Mammary epithelial cell (primary cell): Measurements from ENCODE around the gene SEC14L2.

Experiments used
- EZH2 ChIP-seq: IDR thresholded peaks from 2 replicates; pipeline ENCODE4 v1.6.1; 2012; ENCODE audit warnings: low read length, inconsistent platforms, borderline replicate concordance
- TF ChIP-seq, protein P1 (sequence below), 2 donors: IDR thresholded peaks in 1 of 2; conservative IDR thresholded peaks in 1 of 2; 2 replicates each; pipeline ENCODE4 v1.5.1; 2011 to 2012; ENCODE audit warnings: inconsistent platforms in 2 of 2, low read length in 2 of 2, mild to moderate bottlenecking in 2 of 2, control low read depth in 1 of 2, low read depth in 1 of 2; ENCODE audit not compliant: insufficient read depth in 1 of 2; ENCODE audit errors: extremely low read depth in 1 of 2

- TF ChIP-seq, protein P1, sequence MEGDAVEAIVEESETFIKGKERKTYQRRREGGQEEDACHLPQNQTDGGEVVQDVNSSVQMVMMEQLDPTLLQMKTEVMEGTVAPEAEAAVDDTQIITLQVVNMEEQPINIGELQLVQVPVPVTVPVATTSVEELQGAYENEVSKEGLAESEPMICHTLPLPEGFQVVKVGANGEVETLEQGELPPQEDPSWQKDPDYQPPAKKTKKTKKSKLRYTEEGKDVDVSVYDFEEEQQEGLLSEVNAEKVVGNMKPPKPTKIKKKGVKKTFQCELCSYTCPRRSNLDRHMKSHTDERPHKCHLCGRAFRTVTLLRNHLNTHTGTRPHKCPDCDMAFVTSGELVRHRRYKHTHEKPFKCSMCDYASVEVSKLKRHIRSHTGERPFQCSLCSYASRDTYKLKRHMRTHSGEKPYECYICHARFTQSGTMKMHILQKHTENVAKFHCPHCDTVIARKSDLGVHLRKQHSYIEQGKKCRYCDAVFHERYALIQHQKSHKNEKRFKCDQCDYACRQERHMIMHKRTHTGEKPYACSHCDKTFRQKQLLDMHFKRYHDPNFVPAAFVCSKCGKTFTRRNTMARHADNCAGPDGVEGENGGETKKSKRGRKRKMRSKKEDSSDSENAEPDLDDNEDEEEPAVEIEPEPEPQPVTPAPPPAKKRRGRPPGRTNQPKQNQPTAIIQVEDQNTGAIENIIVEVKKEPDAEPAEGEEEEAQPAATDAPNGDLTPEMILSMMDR (conservative IDR thresholded peaks at IDR 0.05 in 1 of 2, IDR thresholded peaks at IDR 0.05 in 1 of 2; ENCODE audit: extremely low read depth in 1 of 2, insufficient read depth in 1 of 2, low read depth in 1 of 2, low read length in 2 of 2): no peak
- no peak for TF ChIP-seq EZH2
Measured at GRCh38 chr22:30393885-30394284, 2.9 kb upstream of the SEC14L2 start.
